ENCODE measurements around the gene SLC38A3. TPM values are rescaled to one million over a fixed set of nuclear protein-coding genes. Genes with fewer than 3 reads are reported as not detected.
A peak's percentile ranks its signal among the peaks of the same experiment; 100 is the strongest.

SLC38A3 gene
- total RNA-seq, 1 experiment from 2014 or later = 6.0 TPM

- no TSS peak for BruUV-seq (replicated peaks)
- Histone ChIP-seq H3K4me3 (ENCODE audit: low read depth in 2 of 2, low read length in 2 of 2) (no peak overlapping the region), H3K27ac (ENCODE audit: low read length) (peak overlapping the region; percentile 82), H3K36me3 (ENCODE audit: control insufficient read depth, insufficient read depth, low read length) (no peaks in the 10 kb centered on the region; the same call in 1 of the 2 replicates), H3K4me1 (ENCODE audit: control insufficient read depth, insufficient read depth, low read length) (peaks cover 71% of the 10 kb centered on the region), H3K27me3 (ENCODE audit: control insufficient read depth, insufficient read depth, low read length) (no peaks in the 10 kb centered on the region), H3K9me3 (ENCODE audit: control insufficient read depth, insufficient read depth, low read depth, low read length) (no peaks in the 10 kb centered on the region)
- POLR2A ChIA-PET = no interaction called here
- intact Hi-C loops (cut with micrococcal nuclease; ENCODE audit: unreplicated experiment) (no loop called here), in situ Hi-C loops (cut with HindIII; ENCODE audit: low pct_unique_long_range_greater_than_20kb, low sequenced_read_pairs) (no loop called here)
- peak; percentile 22; the same call in 1 of the 2 replicates for ATAC-seq
- CTCF ChIA-PET = no interaction called here
- no peak for DNase-seq (ENCODE audit: low read depth, low spot score)
- TF ChIP-seq TCF7L2 (IDR thresholded peaks at IDR 0.05; ENCODE audit: low read depth, low read length) = no peak
- TF ChIP-seq POLR2AphosphoS5 (IDR thresholded peaks at IDR 0.05; ENCODE audit: low read depth, low read length) = no peak
- TF ChIP-seq REST (IDR thresholded peaks at IDR 0.05; ENCODE audit: insufficient read depth in 1 of 2, low read depth in 2 of 2, low read length in 1 of 2) = no peak
- TF ChIP-seq SIN3A (IDR thresholded peaks at IDR 0.05; ENCODE audit: borderline replicate concordance, insufficient read depth, low read depth, low read length) = no peak
- no peak for TF ChIP-seq CTCF (IDR thresholded peaks at IDR 0.05)
Observed at GRCh38 chr3:50170689-50171088, 34.4 kb upstream of the SLC38A3 start.

- no peak for DNase-seq (ENCODE audit: low read depth, low spot score)
- in situ Hi-C loops (cut with HindIII; ENCODE audit: low pct_unique_long_range_greater_than_20kb, low sequenced_read_pairs) = no loop called here
- H3K4me1 ChIP-seq (ENCODE audit: control insufficient read depth, insufficient read depth, low read length) = peaks cover 65% of the 10 kb centered on the region
- ChIA-PET POLR2A (no interaction called here), CTCF (interaction anchor here (0.6 kb wide), 2 partner anchors 46 to 242 kb away, joined by 3 to 6 read pairs; partner anchors contain the start of gene MON1A)
- TF ChIP-seq SIN3A (IDR thresholded peaks at IDR 0.05; ENCODE audit: borderline replicate concordance, insufficient read depth, low read depth, low read length) (no peak), TCF7L2 (IDR thresholded peaks at IDR 0.05; ENCODE audit: low read depth, low read length) (peak; percentile 97)
- no peaks in the 10 kb centered on the region for H3K27me3 ChIP-seq (ENCODE audit: control insufficient read depth, insufficient read depth, low read length)
- no TSS peak for BruUV-seq (replicated peaks)
- H3K27ac ChIP-seq (ENCODE audit: low read length) = peak overlapping the region; percentile 61
- intact Hi-C loops (cut with micrococcal nuclease; ENCODE audit: unreplicated experiment) = no loop called here
- H3K4me3 ChIP-seq (ENCODE audit: low read depth in 2 of 2, low read length in 2 of 2) = no peak overlapping the region
- ATAC-seq = no peak
- H3K36me3 ChIP-seq (ENCODE audit: control insufficient read depth, insufficient read depth, low read length) = no peaks in the 10 kb centered on the region; the same call in 1 of the 2 replicates
- H3K9me3 ChIP-seq (ENCODE audit: control insufficient read depth, insufficient read depth, low read depth, low read length) = no peaks in the 10 kb centered on the region
Observed at GRCh38 chr3:50171540-50172301, 33.4 kb upstream of the SLC38A3 start.

Data from Panc1 (cell line).